Measurements from ENCODE around the gene GLB1L. TPM values are rescaled to one million over a fixed set of nuclear protein-coding genes. Genes with fewer than 3 reads are reported as not detected.

Gene GLB1L
- total RNA-seq, 1 experiment from 2014 or later, result 6.9 TPM

DNA sequence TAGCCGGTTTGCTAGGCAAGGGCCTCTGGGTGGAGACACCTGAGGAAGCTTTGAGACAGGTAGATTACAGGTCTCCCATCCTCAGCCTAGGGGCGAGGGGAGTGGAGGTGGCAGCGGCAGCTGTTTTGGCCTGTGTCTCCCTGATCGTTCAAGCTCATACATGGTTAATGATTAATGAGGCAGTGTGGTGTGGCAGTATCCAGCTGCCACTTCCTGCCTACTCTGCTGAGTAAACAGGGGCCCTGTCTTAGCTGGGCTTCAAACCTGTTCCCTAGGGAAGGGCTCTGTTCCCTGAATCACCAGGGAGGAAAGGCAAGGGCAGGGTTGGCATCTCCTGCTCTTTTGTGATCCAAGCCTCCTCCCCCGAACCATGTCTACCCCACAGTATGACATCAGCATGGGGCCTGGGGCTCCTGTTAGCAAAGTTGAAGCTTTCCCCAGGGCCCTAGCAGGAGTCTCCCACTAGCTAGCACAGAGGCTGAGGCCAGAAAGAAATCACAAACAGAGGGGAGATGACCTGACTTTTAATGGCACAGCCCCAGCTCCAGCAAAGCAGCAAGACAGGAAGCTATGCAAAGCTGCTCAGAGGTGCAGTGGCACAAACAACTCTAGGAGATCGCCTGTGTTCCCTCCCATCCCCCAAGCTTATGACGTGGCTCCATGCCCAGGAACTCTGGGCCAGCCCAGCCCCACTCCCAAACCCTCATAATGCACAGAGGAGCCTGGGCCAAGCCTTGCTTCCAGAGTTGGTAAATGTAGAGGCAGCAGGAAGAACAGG lies 4.1 kb upstream of the GLB1L start:
- no peak for TF ChIP-seq EZH2 (IDR thresholded peaks at IDR 0.05; ENCODE audit: borderline replicate concordance, low read depth, low read length, poor library complexity, severe bottlenecking)
- TF ChIP-seq, protein P1, sequence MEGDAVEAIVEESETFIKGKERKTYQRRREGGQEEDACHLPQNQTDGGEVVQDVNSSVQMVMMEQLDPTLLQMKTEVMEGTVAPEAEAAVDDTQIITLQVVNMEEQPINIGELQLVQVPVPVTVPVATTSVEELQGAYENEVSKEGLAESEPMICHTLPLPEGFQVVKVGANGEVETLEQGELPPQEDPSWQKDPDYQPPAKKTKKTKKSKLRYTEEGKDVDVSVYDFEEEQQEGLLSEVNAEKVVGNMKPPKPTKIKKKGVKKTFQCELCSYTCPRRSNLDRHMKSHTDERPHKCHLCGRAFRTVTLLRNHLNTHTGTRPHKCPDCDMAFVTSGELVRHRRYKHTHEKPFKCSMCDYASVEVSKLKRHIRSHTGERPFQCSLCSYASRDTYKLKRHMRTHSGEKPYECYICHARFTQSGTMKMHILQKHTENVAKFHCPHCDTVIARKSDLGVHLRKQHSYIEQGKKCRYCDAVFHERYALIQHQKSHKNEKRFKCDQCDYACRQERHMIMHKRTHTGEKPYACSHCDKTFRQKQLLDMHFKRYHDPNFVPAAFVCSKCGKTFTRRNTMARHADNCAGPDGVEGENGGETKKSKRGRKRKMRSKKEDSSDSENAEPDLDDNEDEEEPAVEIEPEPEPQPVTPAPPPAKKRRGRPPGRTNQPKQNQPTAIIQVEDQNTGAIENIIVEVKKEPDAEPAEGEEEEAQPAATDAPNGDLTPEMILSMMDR (conservative IDR thresholded peaks at IDR 0.05; ENCODE audit: low read depth, low read length), result no peak
- ChIA-PET POLR2A (ENCODE audit: low non-redundant PET) (no interaction called here), CTCF (interaction anchor here (0.9 to 1.0 kb wide), 2 partner anchors 28 to 46 kb away, joined by 3 read pairs; no protein-coding TSS in a partner anchor)
- BruUV-seq (replicated peaks), result no TSS peak
- Histone ChIP-seq H3K27ac (ENCODE audit: low read depth, low read length, poor library complexity, severe bottlenecking) (peak overlapping the region; percentile 87), H3K4me3 (ENCODE audit: low read depth, low read length, poor library complexity, severe bottlenecking) (no peak overlapping the region), H3K4me1 (ENCODE audit: insufficient read depth, low read length, poor library complexity, severe bottlenecking) (peaks cover 43% of the 10 kb centered on the region), H3K36me3 (ENCODE audit: insufficient read depth, low read length, poor library complexity, severe bottlenecking) (peaks cover 10% of the 10 kb centered on the region), H3K27me3 (replicated peaks; ENCODE audit: insufficient read depth, low read depth, low read length, poor library complexity) (peaks cover 4% of the 10 kb centered on the region), H3K9me3 (ENCODE audit: low read depth, low read length, poor library complexity, severe bottlenecking) (no peaks in the 10 kb centered on the region)
- intact Hi-C loops (cut with micrococcal nuclease; ENCODE audit: unreplicated experiment), result no loop called here
- DNase-seq (ENCODE audit: low spot score), result peak; percentile 93

DNA sequence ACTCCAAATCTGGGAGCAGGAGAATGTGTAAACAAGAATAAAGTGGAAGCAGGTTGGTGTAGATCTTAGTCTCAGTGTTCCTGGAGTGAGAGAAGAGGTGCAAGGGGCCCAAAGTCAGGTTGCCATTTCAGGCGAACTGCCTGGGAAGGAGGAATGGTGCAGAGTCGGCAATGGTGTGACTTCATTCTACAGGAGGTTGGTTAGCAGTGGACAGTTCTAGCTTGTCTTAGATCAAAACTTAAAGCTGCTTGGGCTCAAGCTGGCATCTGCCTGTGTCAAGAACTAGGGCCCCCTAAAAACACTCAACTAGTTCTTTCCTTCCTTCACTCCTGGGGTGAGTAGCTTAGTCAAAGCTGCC lies 3.6 kb upstream of the GLB1L start:
- H3K4me1 ChIP-seq (ENCODE audit: insufficient read depth, low read length, poor library complexity, severe bottlenecking), result peaks cover 43% of the 10 kb centered on the region
- H3K27me3 ChIP-seq (replicated peaks; ENCODE audit: insufficient read depth, low read depth, low read length, poor library complexity), result no peaks in the 10 kb centered on the region
- POLR2A ChIA-PET (ENCODE audit: low non-redundant PET), result no interaction called here
- peak overlapping the region; percentile 87 for H3K27ac ChIP-seq (ENCODE audit: low read depth, low read length, poor library complexity, severe bottlenecking)
- TF ChIP-seq, protein P1 (conservative IDR thresholded peaks at IDR 0.05; ENCODE audit: low read depth, low read length), result no peak
- TF ChIP-seq EZH2 (IDR thresholded peaks at IDR 0.05; ENCODE audit: borderline replicate concordance, low read depth, low read length, poor library complexity, severe bottlenecking), result no peak
- DNase-seq (ENCODE audit: low spot score), result no peak
- no peaks in the 10 kb centered on the region for H3K9me3 ChIP-seq (ENCODE audit: low read depth, low read length, poor library complexity, severe bottlenecking)
- intact Hi-C loops (cut with micrococcal nuclease; ENCODE audit: unreplicated experiment), result no loop called here
- H3K36me3 ChIP-seq (ENCODE audit: insufficient read depth, low read length, poor library complexity, severe bottlenecking), result peaks cover 10% of the 10 kb centered on the region
- BruUV-seq (replicated peaks), result no TSS peak
- no peak overlapping the region for H3K4me3 ChIP-seq (ENCODE audit: low read depth, low read length, poor library complexity, severe bottlenecking)
- CTCF ChIA-PET, result no interaction called here

DNA sequence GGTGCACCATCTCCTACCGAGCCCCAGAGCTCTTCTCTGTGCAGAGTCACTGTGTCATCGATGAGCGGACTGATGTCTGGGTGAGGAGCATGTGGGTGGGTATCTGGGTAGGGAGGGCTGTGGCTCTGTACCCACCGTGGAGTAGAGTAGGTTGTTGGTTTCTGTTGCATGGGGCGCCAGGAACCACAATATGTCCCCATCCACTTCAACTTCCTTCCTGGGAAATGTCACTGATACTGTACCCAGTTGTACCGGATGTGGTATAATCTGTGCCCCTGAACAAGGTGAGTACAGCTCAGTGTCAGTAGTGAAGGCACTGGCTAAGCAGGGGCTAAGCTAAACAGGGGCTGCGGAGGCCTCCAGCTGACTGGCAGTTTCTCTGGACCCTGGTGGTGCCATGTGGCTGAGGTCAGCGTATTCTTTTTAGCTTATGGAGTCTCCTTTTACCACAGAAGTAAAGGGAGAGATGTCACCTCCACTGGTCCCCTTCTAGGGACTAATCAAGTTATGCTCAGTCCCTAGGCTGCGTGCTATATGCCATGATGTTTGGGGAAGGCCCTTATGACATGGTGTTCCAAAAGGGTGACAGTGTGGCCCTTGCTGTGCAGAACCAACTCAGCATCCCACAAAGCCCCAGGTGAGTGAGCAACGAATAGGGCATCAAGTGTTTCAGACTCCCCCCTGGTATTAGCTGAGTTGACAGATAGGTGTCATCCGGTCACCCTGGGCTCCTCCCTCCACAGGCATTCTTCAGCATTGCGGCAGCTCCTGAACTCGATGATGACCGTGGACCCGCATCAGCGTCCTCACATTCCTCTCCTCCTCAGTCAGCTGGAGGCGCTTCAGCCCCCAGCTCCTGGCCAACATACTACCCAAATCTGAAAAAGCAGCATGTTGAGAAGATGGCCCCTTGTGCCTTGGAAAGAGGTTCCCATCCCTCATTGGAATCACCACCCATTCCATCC lies 2.7 kb upstream of the GLB1L start:
- peaks cover 10% of the 10 kb centered on the region for H3K36me3 ChIP-seq (ENCODE audit: insufficient read depth, low read length, poor library complexity, severe bottlenecking)
- H3K9me3 ChIP-seq (ENCODE audit: low read depth, low read length, poor library complexity, severe bottlenecking), result no peaks in the 10 kb centered on the region
- H3K27ac ChIP-seq (ENCODE audit: low read depth, low read length, poor library complexity, severe bottlenecking), result peak overlapping the region; percentile 87
- no TSS peak for BruUV-seq (replicated peaks)
- intact Hi-C loops (cut with micrococcal nuclease; ENCODE audit: unreplicated experiment), result no loop called here
- peaks cover 43% of the 10 kb centered on the region for H3K4me1 ChIP-seq (ENCODE audit: insufficient read depth, low read length, poor library complexity, severe bottlenecking)
- H3K4me3 ChIP-seq (ENCODE audit: low read depth, low read length, poor library complexity, severe bottlenecking), result no peak overlapping the region
- DNase-seq (ENCODE audit: low spot score), result no peak
- POLR2A ChIA-PET (ENCODE audit: low non-redundant PET), result no interaction called here
- CTCF ChIA-PET, result interaction anchor here (0.6 kb wide), 1 partner anchor 29 kb away, joined by 4 read pairs; no protein-coding TSS in a partner anchor
- no peaks in the 10 kb centered on the region for H3K27me3 ChIP-seq (replicated peaks; ENCODE audit: insufficient read depth, low read depth, low read length, poor library complexity)
- no peak for TF ChIP-seq EZH2 (IDR thresholded peaks at IDR 0.05; ENCODE audit: borderline replicate concordance, low read depth, low read length, poor library complexity, severe bottlenecking)
